Gastroesophageal sphincter (tissue), 4 donors: ENCODE measurements around the gene ANKRD26. TPM values are rescaled to one million over a fixed set of nuclear protein-coding genes. Genes with fewer than 3 reads are reported as not detected.

Source experiments
- ATAC-seq: fragments of 150-250 bp; one replicate; pipeline ENCODE4 v1.9.1; 2016; ENCODE audit warnings: mild to moderate bottlenecking, moderate library complexity
- H3K27ac ChIP-seq, 4 donors: fragments of 200-600 bp; sonication (generic) in 3 of 4; 1 replicate in 3 of 4; 2 replicates in 1 of 4; pipeline ENCODE4 v1.5.1; 2016 to 2019
- H3K27me3 ChIP-seq: fragments of 200-600 bp; sonication (generic); one replicate; pipeline ENCODE4 v1.5.1; 2019
- H3K36me3 ChIP-seq, 2 donors: fragments of 200-600 bp; sonication (generic); one replicate each; pipeline ENCODE4 v1.5.1; 2019; ENCODE audit warnings: control low read depth in 1 of 2
- H3K4me1 ChIP-seq, 3 donors: fragments of 200-600 bp; sonication (generic); 1 replicate in 2 of 3; 2 replicates in 1 of 3; pipeline ENCODE4 v1.5.1; 2016 to 2019; ENCODE audit warnings: control low read depth in 2 of 3
- H3K4me3 ChIP-seq, 2 donors: fragments of 200-600 bp; sonication (generic); one replicate each; pipeline ENCODE4 v1.5.1; 2019; ENCODE audit warnings: mild to moderate bottlenecking in 1 of 2, moderate library complexity in 1 of 2
- H3K9me3 ChIP-seq, 3 donors: fragments of 200-600 bp; sonication (generic); one replicate each; pipeline ENCODE4 v1.5.1; 2017 to 2019; ENCODE audit warnings: control low read depth in 2 of 3
- CTCF ChIP-seq, 4 experiments: fragments of 200-600 bp in 2 of 4; fragments of 450-650 bp in 2 of 4; sonication (generic) in 1 of 4; IDR thresholded peaks; one replicate each; pipeline ENCODE4 v1.5.1; 2017 to 2019; ENCODE audit warnings: antibody characterized with exemption in 4 of 4, mild to moderate bottlenecking in 2 of 4, moderate library complexity in 2 of 4
- EP300 ChIP-seq: sonication (generic); formaldehyde crosslinking; IDR thresholded peaks from one replicate; pipeline ENCODE4 v1.6.1; 2017; ENCODE audit warnings: antibody characterized with exemption, mild to moderate bottlenecking
- POLR2A ChIP-seq, 2 donors: fragments of 450-650 bp; IDR thresholded peaks; one replicate each; pipeline ENCODE4 v1.6.1; 2017; ENCODE audit warnings: antibody characterized with exemption in 2 of 2, mild to moderate bottlenecking in 2 of 2, moderate library complexity in 1 of 2
- POLR2AphosphoS5 ChIP-seq: sonication (generic); formaldehyde crosslinking; IDR thresholded peaks from one replicate; pipeline ENCODE4 v1.6.1; 2017; ENCODE audit warnings: antibody characterized with exemption
- WGBS, 2 donors: methylation state at CpG; one replicate each; pipeline ENCODE4 v1.1.5; 2018; ENCODE audit warnings: low coverage in 1 of 2; 5-methylcytosine and 5-hydroxymethylcytosine counted together
- total RNA-seq, 4 donors: library from RNA; depleted of rRNA; stranded (reverse); fragments of >200 nt; gene quantifications; one replicate each; pipeline ENCODE4 v1.1.0, GENCODE V29; 2016

ANKRD26 gene
- total RNA-seq, 4 donors from 2014 or later = 4.0 to 9.7 (median 6.6) TPM

GRCh38 chr10:27134371-27134770 lies 34.1 kb upstream of the ANKRD26 start:
- H3K27me3 ChIP-seq = no peaks in the 10 kb centered on the region
- peaks cover 8 to 85% of the 10 kb centered on the region in 2 donors for H3K36me3 ChIP-seq
- H3K4me3 ChIP-seq = no peak overlapping the region
- H3K4me1 ChIP-seq = no peaks in the 10 kb centered on the region
- no peak for ATAC-seq
- no peaks in the 10 kb centered on the region for H3K9me3 ChIP-seq
- WGBS, 2 donors = 83 to 89% methylated on average over 2 to 3 of the region's 3 CpGs
- TF ChIP-seq EP300 (no peak), POLR2AphosphoS5 (no peak)
- no peak overlapping the region for H3K27ac ChIP-seq

GRCh38 chr10:27108165-27108564 lies 7.9 kb upstream of the ANKRD26 start:
- no peak overlapping the region for H3K27ac ChIP-seq
- no peak for ATAC-seq
- H3K4me1 ChIP-seq = no peaks in the 10 kb centered on the region
- WGBS, 2 donors = 95 to 100% methylated on average over 3 of the region's 3 CpGs
- H3K36me3 ChIP-seq = peaks cover 7 to 70% of the 10 kb centered on the region in 2 donors
- TF ChIP-seq CTCF (IDR thresholded peaks at IDR 0.05) (no peak), POLR2A (IDR thresholded peaks at IDR 0.05) (no peak), EP300 (no peak), POLR2AphosphoS5 (no peak)
- no peaks in the 10 kb centered on the region for H3K27me3 ChIP-seq
- no peak overlapping the region for H3K4me3 ChIP-seq
- H3K9me3 ChIP-seq = no peaks in the 10 kb centered on the region

GRCh38 chr10:27104919-27105318 lies 4.6 kb upstream of the ANKRD26 start:
- Histone ChIP-seq H3K27me3 (no peaks in the 10 kb centered on the region), H3K4me3 (no peak overlapping the region), H3K9me3 (no peaks in the 10 kb centered on the region), H3K4me1 (peaks cover 0 to 9% (median 3%) of the 10 kb centered on the region in 3 donors), H3K36me3 (peaks cover 0 to 38% of the 10 kb centered on the region in 2 donors), H3K27ac (no peak overlapping the region)
- TF ChIP-seq POLR2AphosphoS5 = no peak
- TF ChIP-seq CTCF (IDR thresholded peaks at IDR 0.05) = no peak
- no peak for TF ChIP-seq EP300
- TF ChIP-seq POLR2A (IDR thresholded peaks at IDR 0.05) = no peak
- 74 to 75% methylated on average over 3 to 4 of the region's 5 CpGs for WGBS, 2 donors
- no peak for ATAC-seq

GRCh38 chr10:27100813-27101347 lies 586 bp upstream of the ANKRD26 start:
- H3K9me3 ChIP-seq = no peaks in the 10 kb centered on the region
- no peak for TF ChIP-seq EP300
- TF ChIP-seq CTCF (IDR thresholded peaks at IDR 0.05) = no peak
- no peak for TF ChIP-seq POLR2A (IDR thresholded peaks at IDR 0.05)
- no peak for TF ChIP-seq POLR2AphosphoS5
- 12 to 20% methylated on average over 6 to 7 of the region's 14 CpGs for WGBS, 2 donors
- no peak for ATAC-seq
- H3K4me3 ChIP-seq = peak overlapping the region; percentile 68 to 82
- peak overlapping the region; percentile 83 to 91 (median 89) for H3K27ac ChIP-seq
- no peaks in the 10 kb centered on the region for H3K27me3 ChIP-seq
- H3K36me3 ChIP-seq = peaks cover 0 to 12% of the 10 kb centered on the region in 2 donors
- peaks cover 0 to 22% (median 3%) of the 10 kb centered on the region in 3 donors for H3K4me1 ChIP-seq

GRCh38 chr10:27099448-27099847 lies 846 bp downstream of the ANKRD26 start:
- peaks cover 0 to 22% (median 3%) of the 10 kb centered on the region in 3 donors for H3K4me1 ChIP-seq
- 7 to 30% methylated on average over 3 to 10 of the region's 11 CpGs for WGBS, 2 donors
- H3K27ac ChIP-seq = peak overlapping the region; percentile 83 to 91 (median 89)
- peak overlapping the region; percentile 68 to 82 for H3K4me3 ChIP-seq
- no peak for ATAC-seq
- no peak for TF ChIP-seq POLR2A (IDR thresholded peaks at IDR 0.05)
- TF ChIP-seq POLR2AphosphoS5 = no peak
- no peak for TF ChIP-seq EP300
- TF ChIP-seq CTCF (IDR thresholded peaks at IDR 0.05) = no peak
- no peaks in the 10 kb centered on the region for H3K9me3 ChIP-seq
- H3K36me3 ChIP-seq = no peaks in the 10 kb centered on the region
- no peaks in the 10 kb centered on the region for H3K27me3 ChIP-seq
